A549 (cell line): ENCODE measurements around the gene MBNL2. TPM values are rescaled to one million over a fixed set of nuclear protein-coding genes. Genes with fewer than 3 reads are reported as not detected.

Experiments used
- ATAC-seq, 2 experiments: fragments of 200-7000 bp in 1 of 2; fragments of >200 bp in 1 of 2; cut with Nextera tagmentation in 1 of 2; cut with Tn5 transposase in 1 of 2; 3 replicates each; pipeline versions ENCODE4 v1.8.0 to v1.9.1; 2018 to 2020; ENCODE audit warnings: mild to moderate bottlenecking in 1 of 2, moderate library complexity in 1 of 2
- CTCF ChIA-PET: fragments of 300-600 bp; sonication (Branson Sonifier 250); formaldehyde crosslinking; extraction: SDS; loops from one replicate; lab custom pipeline; 2021; ENCODE audit warnings: antibody characterized with exemption, inconsistent platforms; lab: Yijun Ruan, JAX
- POLR2A ChIA-PET: fragments of 350-600 bp; formaldehyde crosslinking; extraction: SDS; loops from one replicate; lab custom pipeline; 2021; ENCODE audit warnings: antibody characterized with exemption, inconsistent platforms; lab: Yijun Ruan, JAX
- DNase-seq, 2 experiments: peaks; one replicate each; pipeline versions ENCODE4 v3.0.0 to v3.0.0-alpha.2; 2011 to 2016; ENCODE audit warnings: low read depth in 1 of 2, low spot score in 1 of 2
- FAIRE-seq: peaks from 2 replicates; lab custom pipeline; 2011; peaks lifted over from hg19 to GRCh38; lab: Jason Lieb, UNC
- H3K27ac ChIP-seq, 2 experiments: fragments of >200 bp; sonication (Bioruptor Twin); formaldehyde crosslinking; 3 replicates each; pipeline ENCODE4 v1.5.1; 2016 to 2017
- H3K4me1 ChIP-seq: fragments of >200 bp; sonication (Bioruptor Twin); formaldehyde crosslinking; 3 replicates; pipeline ENCODE4 v1.6.1; 2016
- H3K4me2 ChIP-seq: fragments of >200 bp; sonication (Bioruptor Twin); formaldehyde crosslinking; 3 replicates; pipeline ENCODE4 v1.6.1; 2016
- H3K4me3 ChIP-seq: fragments of >200 bp; sonication (Bioruptor Twin); formaldehyde crosslinking; 3 replicates; pipeline ENCODE4 v1.5.1; 2016
- H3K9me3 ChIP-seq: fragments of >200 bp; sonication (Bioruptor Twin); formaldehyde crosslinking; 3 replicates; pipeline ENCODE4 v1.6.1; 2016
- ATOH8 ChIP-seq: fragments of 250-450 bp; sonication (Bioruptor Pico); IDR thresholded peaks from 2 replicates; pipeline ENCODE4 v1.5.0; 2020; ENCODE audit warnings: low read depth, mild to moderate bottlenecking, moderate library complexity
- CBX2 ChIP-seq: fragments of 200-600 bp; sonication (generic); IDR thresholded peaks from 2 replicates; pipeline ENCODE4 v1.6.1; 2016; ENCODE audit warnings: low read depth, mild to moderate bottlenecking, borderline replicate concordance
- CBX8 ChIP-seq: fragments of 200-600 bp; sonication (generic); IDR thresholded peaks from 2 replicates; pipeline ENCODE4 v1.6.1; 2016
- CEBPB ChIP-seq, 2 experiments: fragments of >200 bp in 1 of 2; sonication (Bioruptor Twin) in 1 of 2; formaldehyde crosslinking in 1 of 2; IDR thresholded peaks; 2 replicates each; pipeline ENCODE4 v1.6.1; 2012 to 2016
- CHD2 ChIP-seq: fragments of 150-350 bp; IDR thresholded peaks from 2 replicates; pipeline ENCODE4 v1.6.1; 2014; ENCODE audit warnings: low read length; ENCODE audit not compliant: partially characterized antibody
- E2F6 ChIP-seq: IDR thresholded peaks from 2 replicates; pipeline ENCODE4 v1.6.1; 2012; ENCODE audit warnings: low read depth, borderline replicate concordance
- EHF ChIP-seq: fragments of 250-450 bp; sonication (Bioruptor Pico); IDR thresholded peaks from 2 replicates; pipeline ENCODE4 v1.5.0; 2020; ENCODE audit warnings: mild to moderate bottlenecking
- EHMT2 ChIP-seq: fragments of 200-600 bp; sonication (generic); IDR thresholded peaks from 2 replicates; pipeline ENCODE4 v1.6.1; 2016; ENCODE audit warnings: antibody characterized with exemption, low read depth, mild to moderate bottlenecking, moderate library complexity
- ELK1 ChIP-seq: fragments of 150-350 bp; IDR thresholded peaks from 2 replicates; pipeline ENCODE4 v1.6.1; 2014; ENCODE audit warnings: low read depth, mild to moderate bottlenecking, low read length
- HES2 ChIP-seq: fragments of >200 bp; sonication (Bioruptor Twin); formaldehyde crosslinking; IDR thresholded peaks from 2 replicates; pipeline ENCODE4 v1.6.1; 2016
- HMGXB4 ChIP-seq: fragments of 250-450 bp; sonication (Bioruptor Pico); IDR thresholded peaks from 2 replicates; pipeline ENCODE4 v1.5.0; 2021; ENCODE audit warnings: mild to moderate bottlenecking, moderate library complexity, borderline replicate concordance
- HOXB5 ChIP-seq: fragments of 250-450 bp; sonication (Bioruptor Pico); IDR thresholded peaks from 2 replicates; pipeline ENCODE4 v1.5.0; 2020; ENCODE audit warnings: mild to moderate bottlenecking, moderate library complexity
- MAFK ChIP-seq: fragments of 450-650 bp; IDR thresholded peaks from 2 replicates; pipeline ENCODE4 v1.6.1; 2014; ENCODE audit not compliant: partially characterized antibody
- NFE2L2 ChIP-seq: fragments of 150-350 bp; conservative IDR thresholded peaks from 2 replicates; pipeline ENCODE4 v1.6.1; 2014; ENCODE audit warnings: low read length
- NPAS2 ChIP-seq: fragments of 250-450 bp; sonication (Bioruptor Pico); IDR thresholded peaks from 2 replicates; pipeline ENCODE4 v1.8.0; 2022; ENCODE audit warnings: mild to moderate bottlenecking, moderate library complexity, borderline replicate concordance
- RARB ChIP-seq: fragments of 250-450 bp; sonication (Bioruptor Pico); IDR thresholded peaks from 2 replicates; pipeline ENCODE4 v1.8.0; 2021; ENCODE audit warnings: mild to moderate bottlenecking, moderate library complexity
- RNF2 ChIP-seq: fragments of 200-600 bp; sonication (generic); IDR thresholded peaks from 2 replicates; pipeline ENCODE4 v1.6.1; 2016; ENCODE audit warnings: low read depth, mild to moderate bottlenecking, antibody characterized with exemption, moderate library complexity, borderline replicate concordance
- SMC3 ChIP-seq: fragments of >200 bp; sonication (Bioruptor Twin); formaldehyde crosslinking; IDR thresholded peaks from 3 replicates; pipeline ENCODE4 v1.6.1; 2018; ENCODE audit warnings: inconsistent platforms
- TFCP2L1 ChIP-seq: fragments of 250-450 bp; sonication (Bioruptor Pico); IDR thresholded peaks from 2 replicates; pipeline ENCODE4 v1.5.0; 2021; ENCODE audit warnings: mild to moderate bottlenecking
- ZFP36 ChIP-seq: fragments of 450-650 bp; IDR thresholded peaks from 2 replicates; pipeline ENCODE4 v1.6.1; 2014; ENCODE audit warnings: borderline replicate concordance; ENCODE audit not compliant: partially characterized antibody
- ZSCAN20 ChIP-seq: fragments of 250-450 bp; sonication (Bioruptor Pico); IDR thresholded peaks from 2 replicates; pipeline ENCODE4 v1.8.0; 2022; ENCODE audit warnings: mild to moderate bottlenecking, moderate library complexity
- WGBS: methylation state at CpG from one replicate; pipeline ENCODE4 v1.1.6; 2017; ENCODE audit errors: missing lambda C conversion rate; 5-methylcytosine and 5-hydroxymethylcytosine counted together
- polyA plus RNA-seq, 4 experiments: library from polyadenylated mRNA; depleted of rRNA in 3 of 4; stranded (reverse); fragments of >200 nt; fragmentation: RNase III in 1 of 4; extraction: RNeasy Plus Mini Kit Qiagen cat#74134 plus additional on column Dnase treatment in 1 of 4; gene quantifications; 2 replicates in 3 of 4; 3 replicates in 1 of 4; pipeline ENCODE4 v1.2.3, GENCODE V29; 2011 to 2017

MBNL2 gene
- polyA plus RNA-seq, 2 of the 4 experiments (the other 2 are of a cell fraction): 18.7 to 20.6 TPM

- peaks cover 14% of the 10 kb centered on the region; the same call in 2 of the 3 replicates for H3K4me1 ChIP-seq
- WGBS: 74% methylated on average over 3 of the region's 3 CpGs
- TF ChIP-seq NFE2L2 (no peak), ELK1 (no peak), HES2 (no peak), TFCP2L1 (CRISPR knock-in tag) (no peak), NPAS2 (CRISPR knock-in tag) (no peak)
- TF ChIP-seq, all 56 proteins: peak for 0
- no peak overlapping the region for H3K27ac ChIP-seq
- H3K9me3 ChIP-seq: no peaks in the 10 kb centered on the region
- no peak overlapping the region for H3K4me3 ChIP-seq
- DNase-seq: no peak
- no peak for FAIRE-seq
- ATAC-seq: no peak
- H3K4me2 ChIP-seq: no peak overlapping the region
- ChIA-PET CTCF (no interaction called here), POLR2A (no interaction called here)
These were observed 168.9 kb downstream of the MBNL2 start for GRCh38 chr13:97390941-97391600.

GRCh38 chr13:97392020-97392419 is 169.9 kb downstream of the MBNL2 start:
- TF ChIP-seq CBX8 (no peak), RNF2 (no peak), RARB (no peak), ZFP36 (no peak), ATOH8 (CRISPR knock-in tag) (no peak), EHF (no peak), MAFK (no peak), ZSCAN20 (CRISPR knock-in tag) (no peak), HMGXB4 (CRISPR knock-in tag) (no peak), NPAS2 (CRISPR knock-in tag) (no peak), CHD2 (no peak), HOXB5 (CRISPR knock-in tag) (no peak), CBX2 (no peak), CEBPB (IDR thresholded peaks at IDR 0.05) (no peak), HES2 (no peak), EHMT2 (no peak), E2F6 (no peak), SMC3 (no peak)
- no peak overlapping the region for H3K4me2 ChIP-seq
- no peak overlapping the region for H3K27ac ChIP-seq
- ATAC-seq (no peak), FAIRE-seq (no peak), DNase-seq (no peak)
- POLR2A ChIA-PET: no interaction called here
- H3K4me1 ChIP-seq: peaks cover 14% of the 10 kb centered on the region; the same call in 2 of the 3 replicates
- H3K9me3 ChIP-seq: no peaks in the 10 kb centered on the region
- CTCF ChIA-PET: no interaction called here
- WGBS: 93% methylated on average over 1 of the region's 1 CpG
- no peak overlapping the region for H3K4me3 ChIP-seq
